Keratinocyte (primary cell): ENCODE data around the gene NRDE2. TPM values are rescaled to one million over a fixed set of nuclear protein-coding genes. Genes with fewer than 3 reads are reported as not detected.

Experiments
- DNase-seq: peaks from one replicate; pipeline ENCODE4 v3.0.0-alpha.2; 2011; ENCODE audit warnings: low read depth, missing footprints, low spot score
- FAIRE-seq: peaks from 2 replicates; lab custom pipeline; 2011; peaks lifted over from hg19 to GRCh38; lab: Jason Lieb, UNC
- H2AFZ ChIP-seq: 2 replicates; pipeline ENCODE4 v1.6.0; 2012; ENCODE audit warnings: low read length, control low read depth, inconsistent platforms; ENCODE audit not compliant: control insufficient read depth
- H3K27ac ChIP-seq: 2 replicates; pipeline ENCODE4 v1.5.1; 2011; ENCODE audit warnings: low read length; ENCODE audit not compliant: control insufficient read depth, insufficient read depth
- H3K27me3 ChIP-seq: 3 replicates; pipeline ENCODE4 v1.6.0; 2011; ENCODE audit warnings: low read length; ENCODE audit not compliant: control insufficient read depth, insufficient read depth; ENCODE audit errors: extremely low read depth
- H3K36me3 ChIP-seq, 2 experiments: 2 replicates in 1 of 2; 3 replicates in 1 of 2; pipeline ENCODE4 v1.5.1; 2011; ENCODE audit warnings: low read length in 2 of 2, mild to moderate bottlenecking in 1 of 2; ENCODE audit not compliant: control insufficient read depth in 2 of 2, insufficient read depth in 2 of 2; ENCODE audit errors: extremely low read depth in 1 of 2
- H3K4me1 ChIP-seq: 3 replicates; pipeline ENCODE4 v1.5.1; 2011; ENCODE audit warnings: low read length; ENCODE audit not compliant: control insufficient read depth, insufficient read depth; ENCODE audit errors: extremely low read depth
- H3K4me2 ChIP-seq: 3 replicates; pipeline ENCODE4 v1.6.0; 2011; ENCODE audit warnings: low read depth, low read length; ENCODE audit not compliant: control insufficient read depth, insufficient read depth; ENCODE audit errors: extremely low read depth
- H3K4me3 ChIP-seq, 3 experiments: fragments of 200-600 bp in 1 of 3; sonication (generic) in 1 of 3; 2 replicates in 2 of 3; 3 replicates in 1 of 3; pipeline ENCODE4 v1.5.1; 2011 to 2016; ENCODE audit warnings: low read length in 3 of 3, mild to moderate bottlenecking in 3 of 3, control low read depth in 2 of 3, inconsistent platforms in 1 of 3, low read depth in 1 of 3, mixed read lengths in 1 of 3, mixed run types in 1 of 3, moderate library complexity in 1 of 3; ENCODE audit not compliant: control insufficient read depth in 2 of 3, insufficient read depth in 2 of 3; ENCODE audit errors: extremely low read depth in 1 of 3
- H3K79me2 ChIP-seq: 2 replicates; pipeline ENCODE4 v1.6.0; 2012; ENCODE audit warnings: low read length; ENCODE audit not compliant: control insufficient read depth, insufficient read depth
- H3K9ac ChIP-seq: 3 replicates; pipeline ENCODE4 v1.6.0; 2011; ENCODE audit warnings: low read length; ENCODE audit not compliant: control insufficient read depth, insufficient read depth; ENCODE audit errors: extremely low read depth
- H3K9me1 ChIP-seq: 3 replicates; pipeline ENCODE4 v1.6.0; 2011; ENCODE audit warnings: low read length; ENCODE audit not compliant: control insufficient read depth, insufficient read depth; ENCODE audit errors: extremely low read depth
- H3K9me3 ChIP-seq: 2 replicates; pipeline ENCODE4 v1.5.1; 2012; ENCODE audit warnings: low read depth, low read length; ENCODE audit not compliant: control insufficient read depth
- H4K20me1 ChIP-seq: 3 replicates; pipeline ENCODE4 v1.6.0; 2011; ENCODE audit warnings: low read length; ENCODE audit not compliant: control insufficient read depth, insufficient read depth; ENCODE audit errors: extremely low read depth
- CTCF ChIP-seq, 3 experiments: IDR thresholded peaks in 1 of 3; conservative IDR thresholded peaks in 1 of 3; optimal IDR thresholded peaks in 1 of 3; 2 replicates in 2 of 3; 3 replicates in 1 of 3; pipeline versions ENCODE3 to v1.5.1; 2011; ENCODE audit warnings: low read length in 3 of 3, mild to moderate bottlenecking in 3 of 3, moderate library complexity in 2 of 3, control low read depth in 1 of 3, inconsistent platforms in 1 of 3; ENCODE audit not compliant: insufficient read depth in 2 of 3; ENCODE audit errors: extremely low read depth in 1 of 3
- EZH2 ChIP-seq: IDR thresholded peaks from one replicate; pipeline ENCODE4 v1.6.1; 2012; ENCODE audit warnings: inconsistent platforms, mild to moderate bottlenecking, low read length, moderate library complexity
- dilution Hi-C: fragments of 300-500 bp; cut with MboI; formaldehyde crosslinking; loops from one replicate; pipeline ENCODE4 v1.7.0; 2020; ENCODE audit warnings: low sequenced_read_pairs; ENCODE audit not compliant: extremely low pct_ligation_motif_present
- polyA plus RNA-seq, 5 experiments: library from polyadenylated mRNA; depleted of rRNA in 3 of 5; stranded (reverse) in 3 of 5; stranded (forward) in 1 of 5; unstranded in 1 of 5; fragments of >200 nt; gene quantifications; 1 replicate in 1 of 5; 2 replicates in 3 of 5; 3 replicates in 1 of 5; pipeline versions ENCODE4 v1.2.1 to v1.2.3, GENCODE V29; 2011 to 2012; ENCODE audit warnings: missing spikeins in 2 of 5, low read depth in 1 of 5, low replicate concordance in 1 of 5

The NRDE2 gene
- polyA plus RNA-seq, 1 donor (not counting 4 experiments of a cell fraction or from before 2014, with no cell fraction given) = 9.2 TPM

GRCh38 chr14:90304502-90304901 lies 27.2 kb downstream of the NRDE2 start:
- Histone ChIP-seq H3K4me3 (no peak overlapping the region), H3K4me1 (no peaks in the 10 kb centered on the region), H3K27ac (no peak overlapping the region), H3K9me3 (no peaks in the 10 kb centered on the region), H3K9me1 (no peaks in the 10 kb centered on the region), H2AFZ (no peak overlapping the region), H4K20me1 (no peaks in the 10 kb centered on the region), H3K79me2 (no peaks in the 10 kb centered on the region), H3K9ac (no peak overlapping the region), H3K36me3 (peaks cover 8 to 9% of the 10 kb centered on the region in 2 experiments), H3K27me3 (no peaks in the 10 kb centered on the region), H3K4me2 (no peak overlapping the region)
- TF ChIP-seq EZH2 (no peak), CTCF (optimal IDR thresholded peaks at IDR 0.05 in 1 of 3, IDR thresholded peaks at IDR 0.05 in 1 of 3, conservative IDR thresholded peaks at IDR 0.05 in 1 of 3; ENCODE audit: extremely low read depth in 1 of 3, insufficient read depth in 2 of 3, low read length in 3 of 3) (no peak)
- no peak for DNase-seq
- no peak for FAIRE-seq
- dilution Hi-C loops = no loop called here

- Histone ChIP-seq H3K27ac (no peak overlapping the region), H3K9me3 (no peaks in the 10 kb centered on the region), H3K36me3 (peaks cover 8 to 10% of the 10 kb centered on the region in 2 experiments), H3K4me1 (no peaks in the 10 kb centered on the region), H3K9me1 (no peaks in the 10 kb centered on the region), H3K9ac (no peak overlapping the region), H4K20me1 (no peaks in the 10 kb centered on the region), H3K27me3 (no peaks in the 10 kb centered on the region), H3K79me2 (no peaks in the 10 kb centered on the region), H2AFZ (no peak overlapping the region), H3K4me3 (no peak overlapping the region), H3K4me2 (no peak overlapping the region)
- dilution Hi-C loops = no loop called here
- FAIRE-seq (no peak), DNase-seq (no peak)
- TF ChIP-seq EZH2 = no peak
- no peak for TF ChIP-seq CTCF (optimal IDR thresholded peaks at IDR 0.05 in 1 of 3, IDR thresholded peaks at IDR 0.05 in 1 of 3, conservative IDR thresholded peaks at IDR 0.05 in 1 of 3; ENCODE audit: extremely low read depth in 1 of 3, insufficient read depth in 2 of 3, low read length in 3 of 3)
Observed at GRCh38 chr14:90303473-90303872, 28.3 kb downstream of the NRDE2 start.
